OCI-LY7 (cell line): ENCODE measurements around the gene MAIP1. TPM values are rescaled to one million over a fixed set of nuclear protein-coding genes. Genes with fewer than 3 reads are reported as not detected.

ENCODE experiments used
- BruUV-seq: library from RNA; stranded (reverse); fragments of 400-500 nt; replicated peaks from 2 replicates; lab custom pipeline; 2021; lab: Mats Ljungman, UMichigan
- CTCF ChIA-PET: fragments of 300-600 bp; sonication (Branson Sonifier 250); formaldehyde crosslinking; loops from one replicate; lab custom pipeline; 2022; ENCODE audit warnings: antibody characterized with exemption; ENCODE audit not compliant: unreplicated experiment; lab: Charles Lee
- POLR2A ChIA-PET: fragments of 300-600 bp; sonication (Branson Sonifier 250); formaldehyde crosslinking; loops from one replicate; lab custom pipeline; 2022; ENCODE audit warnings: antibody characterized with exemption; lab: Charles Lee
- DNase-seq: peaks from one replicate; pipeline ENCODE4 v3.0.0-alpha.2; 2015; ENCODE audit warnings: low spot score
- H2AFZ ChIP-seq: fragments of 200-600 bp; sonication (generic), shearing (Covaris generic); 2 replicates; pipeline ENCODE4 v1.6.1; 2014; ENCODE audit warnings: mild to moderate bottlenecking, antibody characterized with exemption, low read length, moderate library complexity
- H3K27ac ChIP-seq: fragments of 200-600 bp; sonication (generic); 2 replicates; pipeline ENCODE4 v1.5.1; 2014; ENCODE audit warnings: mixed run types, low read depth, mild to moderate bottlenecking, moderate library complexity, low read length, inconsistent platforms; ENCODE audit not compliant: poor library complexity, severe bottlenecking
- H3K36me3 ChIP-seq: fragments of 200-600 bp; sonication (generic); 2 replicates; pipeline ENCODE4 v1.6.1; 2014; ENCODE audit warnings: mild to moderate bottlenecking, antibody characterized with exemption, low read length, moderate library complexity, mixed read lengths; ENCODE audit not compliant: insufficient read depth
- H3K4me1 ChIP-seq: fragments of 200-600 bp; sonication (generic); 2 replicates; pipeline ENCODE4 v1.5.1; 2014; ENCODE audit warnings: mild to moderate bottlenecking, low read length; ENCODE audit not compliant: insufficient read depth, poor library complexity, severe bottlenecking
- H3K4me2 ChIP-seq: fragments of 200-600 bp; sonication (generic); 2 replicates; pipeline ENCODE4 v1.6.1; 2014; ENCODE audit warnings: mild to moderate bottlenecking, low read length
- H3K4me3 ChIP-seq: fragments of 200-600 bp; sonication (generic); 2 replicates; pipeline ENCODE4 v1.5.1; 2014; ENCODE audit warnings: mild to moderate bottlenecking, low read depth, low read length; ENCODE audit not compliant: poor library complexity, severe bottlenecking
- H3K79me2 ChIP-seq: fragments of 200-600 bp; sonication (generic); 2 replicates; pipeline ENCODE4 v1.6.1; 2016; ENCODE audit warnings: low read depth, mild to moderate bottlenecking, low read length, moderate library complexity, mixed read lengths; ENCODE audit not compliant: insufficient read depth
- H3K9me2 ChIP-seq: fragments of 200-600 bp; sonication (generic); 2 replicates; pipeline ENCODE4 v1.6.1; 2016; ENCODE audit warnings: mild to moderate bottlenecking, low read length, mixed read lengths; ENCODE audit not compliant: insufficient read depth
- H3K9me3 ChIP-seq: fragments of 200-600 bp; sonication (generic); 2 replicates; pipeline ENCODE4 v1.6.1; 2014; ENCODE audit warnings: mild to moderate bottlenecking, mixed run types, low read length, mixed read lengths
- H4K20me1 ChIP-seq: fragments of 200-600 bp; sonication (generic); 2 replicates; pipeline ENCODE4 v1.6.1; 2014; ENCODE audit warnings: mild to moderate bottlenecking, antibody characterized with exemption, low read length, moderate library complexity, mixed read lengths; ENCODE audit not compliant: insufficient read depth
- CTCF ChIP-seq: fragments of 200-600 bp; sonication (generic); conservative IDR thresholded peaks from 2 replicates; pipeline ENCODE4 v1.5.1; 2014; ENCODE audit warnings: mild to moderate bottlenecking, antibody characterized with exemption, low read length, moderate library complexity, mixed read lengths
- EZH2phosphoT487 ChIP-seq: fragments of 200-600 bp; sonication (generic); IDR thresholded peaks from 2 replicates; pipeline ENCODE4 v1.6.1; 2018; ENCODE audit warnings: low read depth, borderline replicate concordance, mild to moderate bottlenecking, mixed run types, antibody characterized with exemption, low read length, moderate library complexity, mixed read lengths
- intact Hi-C: fragments of 100-400 bp; cut with micrococcal nuclease; formaldehyde crosslinking; loops from one replicate; pipeline ENCODE4 v1.10.0; 2022; ENCODE audit not compliant: unreplicated experiment
- total RNA-seq, 2 experiments: library from RNA; depleted of rRNA in 1 of 2; stranded (reverse); fragments of >200 nt in 1 of 2; shearing (Covaris generic) in 1 of 2; gene quantifications; 2 replicates each; pipeline ENCODE4 v1.2.3, GENCODE V29; 2014 to 2022

Gene MAIP1
- total RNA-seq, 2 experiments from 2014 or later = 25.3 to 29.8 TPM

- peak; percentile 8 for DNase-seq
- BruUV-seq = no TSS peak
- Histone ChIP-seq H2AFZ (no peak overlapping the region), H3K4me2 (no peak overlapping the region), H3K9me2 (no peaks in the 10 kb centered on the region), H4K20me1 (peaks cover 19% of the 10 kb centered on the region; the same call in 1 of the 2 replicates), H3K9me3 (peaks cover 48% of the 10 kb centered on the region; the same call in 1 of the 2 replicates), H3K4me1 (peaks cover 14% of the 10 kb centered on the region), H3K36me3 (peaks cover 81% of the 10 kb centered on the region), H3K79me2 (peaks cover 95% of the 10 kb centered on the region), H3K27ac (no peak overlapping the region), H3K4me3 (no peak overlapping the region)
- intact Hi-C loops = no loop called here
- CTCF ChIA-PET = no interaction called here
- POLR2A ChIA-PET = interaction anchor here (0.6 kb wide), 2 partner anchors 1545 to 1840 kb away, joined by 3 read pairs; no protein-coding TSS in a partner anchor
- TF ChIP-seq CTCF = no peak
- no peak for TF ChIP-seq EZH2phosphoT487
Measured at GRCh38 chr2:199916980-199917379, 38.4 kb upstream of the MAIP1 start.

GRCh38 chr2:199922856-199923255, 32.5 kb upstream of the MAIP1 start:
- ChIA-PET POLR2A (interaction anchor here (1.1 to 1.6 kb wide), 4 partner anchors 10 to 598 kb away, joined by 3 to 4 read pairs (median 4); no protein-coding TSS in a partner anchor), CTCF (no interaction called here)
- Histone ChIP-seq H3K9me2 (no peaks in the 10 kb centered on the region), H3K4me1 (peaks cover 11% of the 10 kb centered on the region), H3K4me2 (no peak overlapping the region), H3K9me3 (peaks cover 21% of the 10 kb centered on the region; the same call in 1 of the 2 replicates), H4K20me1 (no peaks in the 10 kb centered on the region; the same call in 1 of the 2 replicates), H2AFZ (no peak overlapping the region), H3K4me3 (no peak overlapping the region), H3K79me2 (peaks cover 97% of the 10 kb centered on the region), H3K27ac (no peak overlapping the region), H3K36me3 (peaks cover 95% of the 10 kb centered on the region)
- peak; percentile 11 for DNase-seq
- intact Hi-C loops = no loop called here
- BruUV-seq = no TSS peak
- TF ChIP-seq CTCF (no peak), EZH2phosphoT487 (no peak)

GRCh38 chr2:199923924-199924323, 31.5 kb upstream of the MAIP1 start:
- Histone ChIP-seq H3K9me3 (peaks cover 15% of the 10 kb centered on the region; the same call in 1 of the 2 replicates), H2AFZ (no peak overlapping the region), H3K36me3 (peaks cover 95% of the 10 kb centered on the region), H4K20me1 (no peaks in the 10 kb centered on the region; the same call in 1 of the 2 replicates), H3K4me2 (no peak overlapping the region), H3K9me2 (no peaks in the 10 kb centered on the region), H3K27ac (no peak overlapping the region), H3K79me2 (peaks cover 96% of the 10 kb centered on the region), H3K4me3 (no peak overlapping the region), H3K4me1 (peaks cover 11% of the 10 kb centered on the region)
- no peak for DNase-seq
- intact Hi-C loops = no loop called here
- ChIA-PET CTCF (no interaction called here), POLR2A (interaction anchor here (0.7 to 1.6 kb wide), 3 partner anchors 9 to 596 kb away, joined by 3 to 4 read pairs (median 4); no protein-coding TSS in a partner anchor)
- BruUV-seq = no TSS peak
- no peak for TF ChIP-seq CTCF
- no peak for TF ChIP-seq EZH2phosphoT487
